GM18517 (cell line): Measurements from ENCODE around the gene SSTR5.
"Not testable (repeated sequence)": the region's sequence is repeated elsewhere in the genome, so short reads cannot be mapped to it uniquely, and the experiment has no call there.

Experiments
- ATAC-seq: cut with Tn5 transposase; IDR thresholded peaks from one replicate; pipeline ENCODE4 v1.9.1; 2021; ENCODE audit warnings: mild to moderate bottlenecking, moderate library complexity; ENCODE audit not compliant: unreplicated experiment

SSTR5 gene

GRCh38 chr16:1071561-1072225, 854 bp upstream of the SSTR5 start:
- no peak for ATAC-seq

- ATAC-seq = no peak
These were observed 663 bp downstream of the SSTR5 start for GRCh38 chr16:1073262-1073558.

- ATAC-seq = no peak
These were observed 1.2 kb downstream of the SSTR5 start for GRCh38 chr16:1073566-1074378.

GRCh38 chr16:1074379-1074649, 1.8 kb downstream of the SSTR5 start:
- ATAC-seq = no peak

- ATAC-seq = no peak
These were observed 3.0 kb downstream of the SSTR5 start for GRCh38 chr16:1075546-1075945.

- no peak for ATAC-seq
These were observed 4.4 kb downstream of the SSTR5 start for GRCh38 chr16:1076801-1077576.

- no peak for ATAC-seq
These were observed 5.5 kb downstream of the SSTR5 start for GRCh38 chr16:1077877-1078578.

- no peak for ATAC-seq
These were observed 6.1 kb downstream of the SSTR5 start for GRCh38 chr16:1078579-1079021.

GRCh38 chr16:1079341-1079740, 6.8 kb downstream of the SSTR5 start:
- no peak for ATAC-seq

- no peak for ATAC-seq
These were observed 7.4 kb downstream of the SSTR5 start for GRCh38 chr16:1079786-1080525.

GRCh38 chr16:1080801-1081733, 8.5 kb downstream of the SSTR5 start:
- ATAC-seq = no peak

GRCh38 chr16:1081734-1082265, 9.3 kb downstream of the SSTR5 start:
- no peak for ATAC-seq

- ATAC-seq = no peak
These were observed 9.9 kb downstream of the SSTR5 start for GRCh38 chr16:1082266-1082951.

- ATAC-seq = no peak
These were observed 10.6 kb downstream of the SSTR5 start for GRCh38 chr16:1082952-1083675.

- ATAC-seq = no peak
These were observed 12.4 kb downstream of the SSTR5 start for GRCh38 chr16:1084971-1085370.

GRCh38 chr16:1086443-1086842, 13.9 kb downstream of the SSTR5 start:
- not testable (repeated sequence) for ATAC-seq

- ATAC-seq = no peak
These were observed 16.0 kb downstream of the SSTR5 start for GRCh38 chr16:1088295-1089170.
